ENCODE results near the gene MRGPRD. TPM values are rescaled to one million over a fixed set of nuclear protein-coding genes. Genes with fewer than 3 reads are reported as not detected.

Gene MRGPRD
- total RNA-seq, 2 donors from 2014 or later: not detected

GRCh38 chr11:68959465-68960293 lies 21.1 kb downstream of the MRGPRD start:
- no peak for DNase-seq
- intact Hi-C loops (cut with DNase I, micrococcal nuclease): no loop called here
- no peak for ATAC-seq

- intact Hi-C loops (cut with DNase I, micrococcal nuclease): no loop called here
- ATAC-seq (no peak), DNase-seq (no peak)
Observed at GRCh38 chr11:68958211-68958610, 22.6 kb downstream of the MRGPRD start.

DNA sequence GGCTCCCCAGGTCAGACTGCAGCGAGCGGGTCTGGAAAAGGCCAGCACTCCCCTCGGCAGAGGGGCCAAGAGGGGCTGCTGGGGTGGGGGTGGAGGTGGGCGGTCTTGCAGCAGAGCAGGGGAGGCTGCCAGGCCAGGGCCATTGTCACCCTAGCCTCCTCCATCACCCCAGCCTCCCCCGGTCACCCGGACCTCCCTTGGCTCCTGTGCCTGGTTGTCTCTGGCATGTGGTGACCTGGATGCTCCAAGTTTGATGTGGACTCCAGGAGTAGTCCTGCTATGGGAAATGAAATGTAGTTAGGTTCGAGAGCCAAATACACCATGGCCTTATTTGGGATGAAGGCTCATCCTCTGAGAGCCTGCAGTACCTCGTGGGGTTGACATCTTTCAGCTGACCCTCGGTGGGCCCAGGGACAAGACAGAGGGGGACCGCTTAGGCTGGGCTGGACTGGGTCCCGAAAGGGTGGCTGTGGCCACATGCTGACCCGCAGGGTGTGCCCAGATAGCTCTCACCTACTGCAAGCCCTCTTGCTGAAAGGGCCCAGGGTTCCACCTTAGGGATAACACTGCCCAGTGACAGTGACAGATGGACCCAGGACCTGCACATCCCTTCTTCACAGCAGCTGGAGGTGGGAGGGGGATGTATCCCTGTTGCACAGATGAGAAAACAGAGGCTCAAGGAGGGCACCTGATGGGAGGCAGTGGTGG lies 24.1 kb downstream of the MRGPRD start:
- intact Hi-C loops (cut with DNase I, micrococcal nuclease): no loop called here
- DNase-seq (no peak), ATAC-seq (no peak)

DNA sequence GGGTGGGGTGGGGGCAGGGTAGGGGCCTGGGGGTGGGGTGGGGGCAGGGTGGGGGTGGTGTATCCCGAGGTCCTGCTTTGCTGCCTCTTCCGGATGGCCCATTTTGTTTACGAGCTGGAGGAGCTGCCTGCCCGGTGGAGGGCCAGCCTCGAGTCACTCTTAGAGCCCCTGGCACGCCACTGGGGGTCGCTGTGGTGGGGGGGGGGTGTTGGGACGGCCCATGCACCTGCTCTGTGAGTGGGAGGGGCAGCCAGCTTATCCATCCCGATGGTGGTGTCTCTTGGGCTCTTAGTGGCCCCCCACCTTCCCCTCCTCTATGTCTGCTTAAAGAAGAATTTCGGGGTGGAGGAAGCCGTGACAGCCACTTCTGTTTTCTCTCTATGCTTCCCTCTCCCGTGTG lies 24.6 kb downstream of the MRGPRD start:
- DNase-seq (no peak), ATAC-seq (no peak)
- intact Hi-C loops (cut with DNase I, micrococcal nuclease): no loop called here

GRCh38 chr11:68955607-68955958 lies 25.2 kb downstream of the MRGPRD start:
- intact Hi-C loops (cut with DNase I, micrococcal nuclease): no loop called here
- DNase-seq (no peak), ATAC-seq (peak; percentile 1)

GRCh38 chr11:68954836-68955606 lies 25.8 kb downstream of the MRGPRD start:
- intact Hi-C loops (cut with DNase I, micrococcal nuclease): no loop called here
- DNase-seq: peak; percentile 76 to 83
- peak; percentile 97 for ATAC-seq

DNA sequence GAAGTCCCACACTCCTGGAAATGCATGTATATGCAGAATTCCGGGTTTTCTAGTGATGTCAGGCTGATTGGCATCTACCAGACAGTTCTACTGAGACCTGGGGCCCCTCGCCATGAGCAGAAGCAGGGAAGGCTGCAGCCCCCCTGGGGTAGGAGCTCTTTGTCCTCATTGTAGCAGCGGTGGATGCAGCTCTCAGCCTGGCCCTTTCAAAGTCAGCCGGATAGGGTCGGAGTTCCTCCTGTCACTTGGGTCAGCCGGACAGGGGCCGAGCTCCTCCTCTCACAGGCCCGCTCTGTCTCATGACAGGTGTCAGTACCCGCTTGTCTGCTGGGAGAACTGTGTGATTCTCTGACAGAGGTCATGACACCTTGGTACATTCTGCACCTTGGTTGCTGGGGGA lies 30.0 kb downstream of the MRGPRD start:
- no peak for ATAC-seq
- intact Hi-C loops (cut with DNase I, micrococcal nuclease): no loop called here
- DNase-seq: no peak

DNA sequence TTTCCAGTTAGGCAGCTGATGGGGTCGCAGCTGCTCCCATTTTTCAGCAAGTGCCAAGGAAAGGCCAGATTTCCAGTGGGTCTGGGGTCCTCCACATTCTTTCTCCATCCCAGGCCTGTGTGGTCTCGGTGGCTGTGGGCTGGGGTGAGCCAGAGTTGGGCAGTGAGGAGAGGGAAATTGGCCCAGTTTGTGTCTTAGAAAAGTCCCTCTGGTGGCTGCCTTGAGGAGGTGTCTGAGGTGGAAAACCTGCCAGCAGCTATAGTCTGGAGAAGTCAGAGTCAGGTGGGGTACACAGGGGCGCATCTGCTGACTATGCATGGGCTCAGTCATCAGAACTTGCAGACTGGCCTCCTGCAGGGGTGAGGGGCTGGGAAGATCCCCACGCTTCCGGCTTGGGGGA lies 30.5 kb downstream of the MRGPRD start:
- ATAC-seq: no peak
- DNase-seq: no peak
- intact Hi-C loops (cut with DNase I, micrococcal nuclease): no loop called here

DNA sequence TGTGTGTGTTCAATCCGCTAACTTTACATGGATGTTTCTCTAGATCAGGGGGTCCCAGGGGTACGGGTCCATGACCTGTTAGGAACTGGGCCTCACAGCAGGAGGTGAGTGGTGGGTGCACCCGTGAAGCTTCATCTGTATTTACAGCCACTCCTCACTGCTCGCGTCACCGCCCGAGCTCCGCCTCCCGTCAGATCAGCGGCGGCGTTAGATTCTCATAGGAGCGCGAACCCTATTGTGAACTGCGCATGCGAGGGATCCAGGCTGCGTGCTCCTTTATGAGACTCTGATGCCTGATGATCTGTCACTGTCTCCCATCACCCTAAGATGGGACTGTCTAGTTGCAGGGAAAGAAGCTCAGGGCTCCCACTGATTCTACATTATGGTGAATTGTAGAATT lies 31.9 kb downstream of the MRGPRD start:
- intact Hi-C loops (cut with DNase I, micrococcal nuclease): loop anchor here in 1 of 2 donors (10.0 kb wide), 1 partner anchor 56 kb away; no protein-coding TSS in a partner anchor
- ATAC-seq: no peak
- no peak for DNase-seq

GRCh38 chr11:68948496-68948895 lies 32.3 kb downstream of the MRGPRD start:
- intact Hi-C loops (cut with DNase I, micrococcal nuclease): loop anchor here in 1 of 2 donors (10.0 kb wide), 1 partner anchor 56 kb away; no protein-coding TSS in a partner anchor
- DNase-seq (no peak), ATAC-seq (no peak)

- ATAC-seq: no peak
- intact Hi-C loops (cut with DNase I, micrococcal nuclease): loop anchor here in 1 of 2 donors (10.0 kb wide), 1 partner anchor 58 kb away; no protein-coding TSS in a partner anchor
- no peak for DNase-seq
Observed at GRCh38 chr11:68947151-68947550, 33.6 kb downstream of the MRGPRD start.

DNA sequence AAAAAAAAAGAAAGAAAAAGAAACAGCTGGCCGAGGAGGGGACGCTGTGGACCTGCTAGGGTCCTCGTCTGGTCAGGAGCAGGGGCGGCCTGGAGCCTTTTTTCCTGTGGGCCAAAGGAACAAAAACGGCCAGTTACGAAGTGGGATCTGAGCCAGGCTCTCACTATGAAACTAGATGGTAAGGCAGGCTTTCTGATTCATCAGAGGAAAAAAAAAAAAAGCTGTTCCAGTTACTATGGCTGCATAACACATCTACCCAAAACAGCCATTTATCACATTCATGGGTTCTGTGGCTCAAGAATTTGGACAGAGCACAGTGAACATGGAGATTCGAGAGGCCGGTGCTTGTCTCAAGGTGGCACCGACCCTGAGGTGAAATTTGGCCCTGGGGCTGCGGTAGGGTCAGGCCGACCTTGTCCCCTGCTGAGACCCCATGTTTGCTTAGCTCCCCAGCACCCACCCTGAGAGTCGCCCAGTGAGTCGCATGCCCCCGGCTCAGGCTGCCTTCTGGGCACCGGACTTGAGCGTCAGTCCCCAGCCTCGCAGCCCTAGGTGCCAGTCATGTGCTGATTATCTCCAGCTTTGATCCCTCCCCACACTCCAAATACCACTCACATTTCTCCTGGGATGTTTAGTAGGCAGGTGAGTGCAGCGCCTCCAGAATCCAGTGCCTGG lies 34.2 kb downstream of the MRGPRD start:
- ATAC-seq (peak; percentile 31), DNase-seq (no peak)
- intact Hi-C loops (cut with DNase I, micrococcal nuclease): loop anchor here in 1 of 2 donors (10.0 kb wide), 1 partner anchor 58 kb away; no protein-coding TSS in a partner anchor

DNA sequence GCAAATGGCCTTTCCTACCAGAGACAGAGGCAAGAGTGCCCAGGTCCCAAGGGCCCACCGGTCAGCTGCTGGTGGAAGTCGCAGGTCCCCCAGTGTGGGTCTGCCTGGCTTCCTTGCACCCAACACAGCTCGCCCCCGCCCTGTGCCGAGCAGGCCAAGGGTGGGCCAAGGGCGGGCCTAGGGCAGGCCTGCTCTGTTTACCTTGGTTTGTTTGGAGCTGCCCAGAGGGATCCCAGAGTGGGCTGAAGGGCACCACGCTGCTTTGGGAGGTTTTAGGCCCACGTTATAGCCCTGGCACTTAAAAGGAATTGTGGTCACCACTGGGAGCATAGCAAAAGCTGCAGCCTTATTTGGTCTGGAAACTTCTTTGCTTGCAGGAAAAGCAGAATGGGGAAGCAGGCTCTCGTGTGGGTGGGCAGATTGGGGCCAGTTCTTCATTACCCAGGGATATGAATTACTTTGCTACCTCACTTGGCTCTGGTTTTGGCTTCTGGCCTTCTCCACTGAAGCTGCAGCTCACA lies 38.0 kb downstream of the MRGPRD start:
- DNase-seq (peak in 1 of 2 donors; percentile 51), ATAC-seq (peak; percentile 48)
- intact Hi-C loops (cut with DNase I, micrococcal nuclease): loop anchor here in 1 of 2 donors (10.0 kb wide), 1 partner anchor 62 kb away; no protein-coding TSS in a partner anchor

GRCh38 chr11:68942095-68942620 lies 38.6 kb downstream of the MRGPRD start:
- ATAC-seq: no peak
- no peak for DNase-seq
- intact Hi-C loops (cut with DNase I, micrococcal nuclease): loop anchor here in 1 of 2 donors (10.0 kb wide), 1 partner anchor 63 kb away; no protein-coding TSS in a partner anchor

DNA sequence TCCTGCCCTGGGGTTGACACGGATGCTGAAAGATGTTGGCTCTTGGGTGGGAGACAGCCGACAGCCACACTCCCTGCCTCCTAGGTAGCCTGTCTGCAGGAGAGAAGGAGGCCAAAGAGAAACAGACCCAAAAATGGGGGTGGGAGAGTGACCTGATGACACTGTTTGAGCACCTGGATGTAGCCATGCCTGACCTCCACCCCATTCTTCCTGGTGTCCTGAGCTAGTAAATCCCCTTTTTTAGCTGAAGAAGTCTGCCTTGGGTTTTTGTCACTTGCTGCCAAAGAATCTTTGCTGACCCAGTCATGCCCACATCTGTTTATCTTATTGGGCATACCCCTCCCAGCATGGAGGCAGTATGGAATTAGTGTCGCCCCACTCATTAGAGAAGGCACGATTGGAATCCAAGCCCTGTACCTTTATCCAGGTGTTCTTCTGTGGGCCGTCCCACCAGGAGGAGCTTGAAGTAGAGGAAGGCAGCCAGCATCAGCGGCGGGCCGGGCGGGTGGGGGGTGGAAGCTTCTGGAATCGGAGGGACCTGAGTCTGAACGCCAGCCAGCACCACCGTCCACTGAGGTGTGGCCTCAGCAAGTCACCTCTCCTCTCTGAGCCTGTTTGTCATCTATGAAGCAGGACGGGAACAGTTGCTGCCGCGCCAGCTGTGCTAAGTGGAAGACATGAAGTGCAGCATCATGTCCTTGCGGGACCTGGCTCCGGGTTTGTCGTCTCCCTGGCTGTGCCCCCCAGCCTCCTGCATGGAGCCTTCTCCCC lies 39.3 kb downstream of the MRGPRD start:
- DNase-seq (no peak), ATAC-seq (no peak)
- intact Hi-C loops (cut with DNase I, micrococcal nuclease): loop anchor here in 1 of 2 donors (10.0 kb wide), 1 partner anchor 63 kb away; no protein-coding TSS in a partner anchor

DNA sequence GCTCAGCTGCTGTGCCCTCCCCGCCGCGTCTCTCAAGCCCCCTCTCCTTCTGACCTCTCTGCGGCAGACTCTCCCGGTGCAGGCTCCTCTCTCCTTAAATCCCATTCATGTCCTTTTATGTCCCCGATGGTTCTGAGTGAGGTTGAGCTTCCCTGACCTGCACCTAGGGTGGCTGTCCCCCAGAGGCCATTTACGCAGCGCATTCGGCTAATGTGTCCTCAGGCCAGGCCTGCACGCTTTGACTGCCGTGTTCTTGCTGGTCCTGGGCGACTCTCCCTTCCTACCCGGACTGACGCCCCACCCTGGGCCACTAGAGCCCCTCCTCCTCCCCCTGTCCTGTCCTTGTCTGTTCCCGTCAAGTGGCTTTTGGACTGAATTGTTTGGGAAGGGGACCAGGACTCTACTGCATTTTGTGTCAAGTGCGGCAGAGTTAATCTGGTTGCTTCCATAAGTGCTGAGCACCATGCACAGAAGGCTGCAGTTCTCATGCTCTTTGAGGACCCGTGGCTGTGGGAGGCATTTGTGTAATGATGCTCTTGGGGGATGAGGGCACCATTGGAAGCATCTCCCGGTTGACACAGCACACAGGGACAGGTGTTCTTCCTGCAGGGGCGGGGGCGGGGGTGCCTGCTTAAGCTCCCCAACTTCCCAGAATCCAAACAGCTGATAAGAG lies 40.0 kb downstream of the MRGPRD start:
- no peak for ATAC-seq
- DNase-seq: no peak
- intact Hi-C loops (cut with DNase I, micrococcal nuclease): loop anchor here in 1 of 2 donors (10.0 kb wide), 1 partner anchor 64 kb away; no protein-coding TSS in a partner anchor
